T-helper 2 cell treated with Interferon-gamma antibody and Interleukin-4, amounts not matched to agents 5 μg/mL and 100 μg/mL, for 36 hours (primary cell): ENCODE data around the gene ATP6V1B1.

Experiments
- DNase-seq: peaks from one replicate; pipeline ENCODE4 v3.0.0; 2021; ENCODE audit warnings: low spot score
- H3K27ac Mint-ChIP-seq: one replicate; pipeline ENCODE4 v1.8.0; 2021; ENCODE audit warnings: mild to moderate bottlenecking, mixed read lengths
- H3K27me3 Mint-ChIP-seq: one replicate; pipeline ENCODE4 v1.8.0; 2021; ENCODE audit warnings: low read depth, mixed read lengths
- H3K36me3 Mint-ChIP-seq: one replicate; pipeline ENCODE4 v1.8.0; 2021; ENCODE audit warnings: low read depth, mixed read lengths
- H3K4me1 Mint-ChIP-seq: one replicate; pipeline ENCODE4 v1.8.0; 2021; ENCODE audit warnings: low read depth, mixed read lengths
- H3K4me3 Mint-ChIP-seq: one replicate; pipeline ENCODE4 v1.8.0; 2022; ENCODE audit warnings: mild to moderate bottlenecking, moderate library complexity, mixed read lengths
- H3K9me3 Mint-ChIP-seq: one replicate; pipeline ENCODE4 v1.8.0; 2021; ENCODE audit warnings: mixed read lengths

ATP6V1B1 gene

GRCh38 chr2:70939839-70940580 lies 4.3 kb downstream of the ATP6V1B1 start:
- Mint-ChIP-seq H3K4me3 (no peak overlapping the region), H3K9me3 (no peaks in the 10 kb centered on the region), H3K27me3 (peaks cover 18% of the 10 kb centered on the region), H3K27ac (no peak overlapping the region), H3K4me1 (no peaks in the 10 kb centered on the region), H3K36me3 (no peaks in the 10 kb centered on the region)
- no peak for DNase-seq

GRCh38 chr2:70941186-70941585 lies 5.5 kb downstream of the ATP6V1B1 start:
- DNase-seq = no peak
- no peak overlapping the region for H3K27ac Mint-ChIP-seq
- H3K36me3 Mint-ChIP-seq = no peaks in the 10 kb centered on the region
- H3K27me3 Mint-ChIP-seq = peaks cover 16% of the 10 kb centered on the region
- H3K4me3 Mint-ChIP-seq = no peak overlapping the region
- H3K9me3 Mint-ChIP-seq = no peaks in the 10 kb centered on the region
- no peaks in the 10 kb centered on the region for H3K4me1 Mint-ChIP-seq

- peaks cover 17% of the 10 kb centered on the region for H3K27me3 Mint-ChIP-seq
- no peak overlapping the region for H3K4me3 Mint-ChIP-seq
These were observed 6.0 kb downstream of the ATP6V1B1 start for GRCh38 chr2:70941701-70942100.

GRCh38 chr2:70942396-70943204 lies 6.9 kb downstream of the ATP6V1B1 start:
- Mint-ChIP-seq H3K9me3 (no peaks in the 10 kb centered on the region), H3K4me1 (peaks cover 6% of the 10 kb centered on the region), H3K36me3 (no peaks in the 10 kb centered on the region), H3K27me3 (peaks cover 21% of the 10 kb centered on the region), H3K27ac (no peak overlapping the region), H3K4me3 (no peak overlapping the region)
- no peak for DNase-seq

More at GRCh38 chr2:70941701-70942100, 6.0 kb downstream of the ATP6V1B1 start:
- H3K27ac Mint-ChIP-seq = peak overlapping the region; percentile 43
- H3K36me3 Mint-ChIP-seq = no peaks in the 10 kb centered on the region
- H3K4me1 Mint-ChIP-seq = peaks cover under 1% of the 10 kb centered on the region
- no peak for DNase-seq
- no peaks in the 10 kb centered on the region for H3K9me3 Mint-ChIP-seq

GRCh38 chr2:70943205-70943871 lies 7.6 kb downstream of the ATP6V1B1 start:
- H3K36me3 Mint-ChIP-seq = no peaks in the 10 kb centered on the region
- DNase-seq = no peak
- peaks cover 22% of the 10 kb centered on the region for H3K27me3 Mint-ChIP-seq
- no peak overlapping the region for H3K4me3 Mint-ChIP-seq
- no peak overlapping the region for H3K27ac Mint-ChIP-seq
- H3K9me3 Mint-ChIP-seq = no peaks in the 10 kb centered on the region
- peaks cover 12% of the 10 kb centered on the region for H3K4me1 Mint-ChIP-seq

GRCh38 chr2:70944111-70944690 lies 8.5 kb downstream of the ATP6V1B1 start:
- H3K27me3 Mint-ChIP-seq = peaks cover 20% of the 10 kb centered on the region
- no peak overlapping the region for H3K4me3 Mint-ChIP-seq
- no peaks in the 10 kb centered on the region for H3K9me3 Mint-ChIP-seq
- peaks cover 13% of the 10 kb centered on the region for H3K4me1 Mint-ChIP-seq
- H3K27ac Mint-ChIP-seq = no peak overlapping the region
- H3K36me3 Mint-ChIP-seq = no peaks in the 10 kb centered on the region
- DNase-seq = no peak

- Mint-ChIP-seq H3K27me3 (peaks cover 13% of the 10 kb centered on the region), H3K27ac (no peak overlapping the region), H3K36me3 (no peaks in the 10 kb centered on the region), H3K4me1 (peaks cover 13% of the 10 kb centered on the region), H3K9me3 (no peaks in the 10 kb centered on the region), H3K4me3 (peak overlapping the region; percentile 0)
- DNase-seq = peak; percentile 23
These were observed 11.2 kb downstream of the ATP6V1B1 start for GRCh38 chr2:70946832-70947442.

- peaks cover 13% of the 10 kb centered on the region for H3K27me3 Mint-ChIP-seq
- no peaks in the 10 kb centered on the region for H3K9me3 Mint-ChIP-seq
- peaks cover 13% of the 10 kb centered on the region for H3K4me1 Mint-ChIP-seq
- DNase-seq = no peak
- no peak overlapping the region for H3K27ac Mint-ChIP-seq
- peak overlapping the region; percentile 84 for H3K4me3 Mint-ChIP-seq
- no peaks in the 10 kb centered on the region for H3K36me3 Mint-ChIP-seq
These were observed 12.0 kb downstream of the ATP6V1B1 start for GRCh38 chr2:70947556-70948184.

- H3K9me3 Mint-ChIP-seq = no peaks in the 10 kb centered on the region
- peak; percentile 66 for DNase-seq
- H3K27ac Mint-ChIP-seq = no peak overlapping the region
These were observed 12.8 kb downstream of the ATP6V1B1 start for GRCh38 chr2:70948337-70949003.

GRCh38 chr2:70949086-70949485 lies 13.4 kb downstream of the ATP6V1B1 start:
- Mint-ChIP-seq H3K27ac (no peak overlapping the region), H3K4me1 (peaks cover 13% of the 10 kb centered on the region), H3K36me3 (no peaks in the 10 kb centered on the region), H3K9me3 (no peaks in the 10 kb centered on the region), H3K4me3 (no peak overlapping the region), H3K27me3 (peaks cover 22% of the 10 kb centered on the region)
- DNase-seq = no peak

More at GRCh38 chr2:70948337-70949003, 12.8 kb downstream of the ATP6V1B1 start:
- H3K4me3 Mint-ChIP-seq = peak overlapping the region; percentile 84
- H3K27me3 Mint-ChIP-seq = peaks cover 17% of the 10 kb centered on the region
- H3K4me1 Mint-ChIP-seq = peaks cover 13% of the 10 kb centered on the region
- H3K36me3 Mint-ChIP-seq = no peaks in the 10 kb centered on the region

GRCh38 chr2:70954886-70955285 lies 19.2 kb downstream of the ATP6V1B1 start:
- Mint-ChIP-seq H3K4me1 (no peaks in the 10 kb centered on the region), H3K27me3 (peaks cover 24% of the 10 kb centered on the region), H3K36me3 (no peaks in the 10 kb centered on the region), H3K4me3 (no peak overlapping the region), H3K9me3 (no peaks in the 10 kb centered on the region), H3K27ac (no peak overlapping the region)
- DNase-seq = no peak

- H3K4me3 Mint-ChIP-seq = no peak overlapping the region
- peaks cover 24% of the 10 kb centered on the region for H3K27me3 Mint-ChIP-seq
- H3K27ac Mint-ChIP-seq = no peak overlapping the region
- no peaks in the 10 kb centered on the region for H3K36me3 Mint-ChIP-seq
- no peaks in the 10 kb centered on the region for H3K4me1 Mint-ChIP-seq
- H3K9me3 Mint-ChIP-seq = no peaks in the 10 kb centered on the region
- DNase-seq = no peak
These were observed 20.4 kb downstream of the ATP6V1B1 start for GRCh38 chr2:70956141-70956540.

GRCh38 chr2:70957798-70958197 lies 22.1 kb downstream of the ATP6V1B1 start:
- Mint-ChIP-seq H3K4me1 (no peaks in the 10 kb centered on the region), H3K36me3 (no peaks in the 10 kb centered on the region), H3K27ac (no peak overlapping the region), H3K9me3 (no peaks in the 10 kb centered on the region), H3K27me3 (peaks cover 24% of the 10 kb centered on the region), H3K4me3 (no peak overlapping the region)
- DNase-seq = peak; percentile 0
